Mesenchymal stem cell (in vitro differentiated cells and primary cell): ENCODE results near the gene TOR4A.

ENCODE experiments used
- DNase-seq: peaks from one replicate; pipeline ENCODE4 v3.0.0-alpha.2; 2013
- H2AFZ ChIP-seq: one replicate; pipeline ENCODE4 v1.6.1; 2013; ENCODE audit warnings: low read depth, mild to moderate bottlenecking, control low read depth, inconsistent platforms, low read length, moderate library complexity
- H2AK5ac ChIP-seq: 2 replicates; pipeline ENCODE4 v1.6.1; 2013; ENCODE audit warnings: low read length, moderate library complexity, mild to moderate bottlenecking, inconsistent platforms; ENCODE audit not compliant: severe bottlenecking
- H2BK120ac ChIP-seq: one replicate; pipeline ENCODE4 v1.6.1; 2013; ENCODE audit warnings: low read depth, mild to moderate bottlenecking, inconsistent platforms, low read length, moderate library complexity
- H2BK12ac ChIP-seq, 2 experiments: one replicate each; pipeline ENCODE4 v1.6.1; 2013; ENCODE audit warnings: inconsistent platforms in 2 of 2, low read length in 2 of 2, mild to moderate bottlenecking in 2 of 2, moderate library complexity in 2 of 2, control low read depth in 1 of 2
- H2BK15ac ChIP-seq: one replicate; pipeline ENCODE4 v1.6.1; 2013; ENCODE audit warnings: mild to moderate bottlenecking, low read depth, inconsistent platforms; ENCODE audit not compliant: poor library complexity, severe bottlenecking
- H2BK5ac ChIP-seq: 2 replicates; pipeline ENCODE4 v1.6.1; 2013; ENCODE audit warnings: low read depth, mild to moderate bottlenecking, low read length, control low read depth, inconsistent platforms; ENCODE audit not compliant: poor library complexity, severe bottlenecking
- H3K14ac ChIP-seq, 2 experiments: one replicate each; pipeline ENCODE4 v1.6.1; 2013; ENCODE audit warnings: inconsistent platforms in 2 of 2, low read length in 2 of 2, control low read depth in 1 of 2, mild to moderate bottlenecking in 1 of 2, moderate library complexity in 1 of 2
- H3K18ac ChIP-seq, 2 experiments: one replicate each; pipeline ENCODE4 v1.6.1; 2013; ENCODE audit warnings: inconsistent platforms in 2 of 2, low read length in 2 of 2, control low read depth in 1 of 2, low read depth in 1 of 2, mild to moderate bottlenecking in 1 of 2
- H3K23ac ChIP-seq, 2 experiments: one replicate each; pipeline ENCODE4 v1.6.1; 2013; ENCODE audit warnings: inconsistent platforms in 2 of 2, low read length in 2 of 2, mild to moderate bottlenecking in 2 of 2, moderate library complexity in 2 of 2, control low read depth in 1 of 2
- H3K27ac ChIP-seq: 2 replicates; pipeline ENCODE4 v1.5.1; 2013; ENCODE audit warnings: mild to moderate bottlenecking, moderate library complexity, low read length, control low read depth, inconsistent platforms; ENCODE audit not compliant: poor library complexity, severe bottlenecking
- H3K27me3 ChIP-seq, 2 experiments: 2 replicates each; pipeline versions ENCODE4 v1.6.1 to v1.7.0; 2013; ENCODE audit warnings: low read length in 2 of 2, mild to moderate bottlenecking in 2 of 2, moderate library complexity in 2 of 2, control low read depth in 1 of 2, inconsistent platforms in 1 of 2; ENCODE audit not compliant: control insufficient read depth in 1 of 2, insufficient read depth in 1 of 2
- H3K36me3 ChIP-seq, 2 experiments: 2 replicates each; pipeline versions ENCODE4 v1.6.1 to v1.7.0; 2013; ENCODE audit warnings: low read length in 2 of 2, control low read depth in 1 of 2, inconsistent platforms in 1 of 2, low read depth in 1 of 2, mild to moderate bottlenecking in 1 of 2; ENCODE audit not compliant: insufficient read depth in 2 of 2, control insufficient read depth in 1 of 2
- H3K4ac ChIP-seq, 2 experiments: one replicate each; pipeline ENCODE4 v1.6.1; 2013; ENCODE audit warnings: inconsistent platforms in 2 of 2, low read length in 2 of 2, mild to moderate bottlenecking in 2 of 2, moderate library complexity in 2 of 2, control low read depth in 1 of 2, low read depth in 1 of 2
- H3K4me1 ChIP-seq: 2 replicates; pipeline ENCODE4 v1.6.1; 2013; ENCODE audit warnings: low read depth, low read length, control low read depth; ENCODE audit not compliant: control insufficient read depth, insufficient read depth
- H3K4me2 ChIP-seq: 2 replicates; pipeline ENCODE4 v1.6.1; 2013; ENCODE audit warnings: low read length, mild to moderate bottlenecking, inconsistent platforms; ENCODE audit not compliant: poor library complexity, severe bottlenecking
- H3K4me3 ChIP-seq, 2 experiments: 2 replicates each; pipeline versions ENCODE4 v1.5.1 to v1.7.0; 2013; ENCODE audit warnings: low read length in 2 of 2, mild to moderate bottlenecking in 2 of 2, control low read depth in 1 of 2, low read depth in 1 of 2; ENCODE audit not compliant: insufficient read depth in 1 of 2
- H3K79me1 ChIP-seq: replicated peaks from 2 replicates; pipeline ENCODE4 v1.6.1; 2013; ENCODE audit warnings: mild to moderate bottlenecking, control low read depth, low read length, inconsistent platforms; ENCODE audit not compliant: poor library complexity, severe bottlenecking
- H3K9ac ChIP-seq: 2 replicates; pipeline ENCODE4 v1.7.0; 2013; ENCODE audit warnings: mild to moderate bottlenecking, low read length, moderate library complexity
- H3K9me3 ChIP-seq: 2 replicates; pipeline ENCODE4 v1.7.0; 2013; ENCODE audit warnings: mild to moderate bottlenecking, low read length; ENCODE audit not compliant: control insufficient read depth
- H4K8ac ChIP-seq: one replicate; pipeline ENCODE4 v1.6.1; 2013; ENCODE audit warnings: inconsistent platforms, mild to moderate bottlenecking, low read length, moderate library complexity
- H4K91ac ChIP-seq: one replicate; pipeline ENCODE4 v1.6.1; 2013; ENCODE audit warnings: mild to moderate bottlenecking, low read length, inconsistent platforms
- WGBS: methylation state at CpG from one replicate; pipeline ENCODE4 v1.1.7; 2013; ENCODE audit warnings: mixed read lengths; 5-methylcytosine and 5-hydroxymethylcytosine counted together

TOR4A gene

GRCh38 chr9:137243626-137244485, 33.7 kb upstream of the TOR4A start:
- Histone ChIP-seq H4K8ac (no peak overlapping the region), H3K36me3 (peaks cover 24 to 27% of the 10 kb centered on the region in 2 experiments), H3K27ac (no peak overlapping the region), H2BK12ac (peak overlapping the region in 1 of 2 experiments; percentile 29), H2BK120ac (no peak overlapping the region), H4K91ac (no peak overlapping the region), H2BK15ac (no peak overlapping the region), H2AFZ (no peak overlapping the region), H3K4me2 (no peak overlapping the region), H3K14ac (peak overlapping the region in 1 of 2 experiments; percentile 81), H3K18ac (peak overlapping the region in 1 of 2 experiments; percentile 64), H2BK5ac (no peak overlapping the region), H3K4me1 (peaks cover 41% of the 10 kb centered on the region), H3K79me1 (peaks cover 3% of the 10 kb centered on the region), H3K27me3 (peaks cover 0 to 12% of the 10 kb centered on the region in 2 experiments), H3K9me3 (no peaks in the 10 kb centered on the region), H3K4ac (no peak overlapping the region), H3K9ac (no peak overlapping the region), H3K23ac (peak overlapping the region in 1 of 2 experiments; percentile 94), H3K4me3 (no peak overlapping the region), H2AK5ac (no peak overlapping the region)
- peak; percentile 46 for DNase-seq
- 59% methylated on average over 15 of the region's 15 CpGs for WGBS

- DNase-seq, result peak; percentile 53
- H3K18ac ChIP-seq, result no peak overlapping the region
- peaks cover 37% of the 10 kb centered on the region for H3K4me1 ChIP-seq
- no peaks in the 10 kb centered on the region for H3K79me1 ChIP-seq
- no peak overlapping the region for H3K9ac ChIP-seq
- no peak overlapping the region for H2BK5ac ChIP-seq
- peak overlapping the region; percentile 61 for H4K91ac ChIP-seq
- H3K36me3 ChIP-seq, result peaks cover 24 to 27% of the 10 kb centered on the region in 2 experiments
- WGBS, result 67% methylated on average over 36 of the region's 36 CpGs
- H3K4ac ChIP-seq, result no peak overlapping the region
- H3K4me3 ChIP-seq, result no peak overlapping the region
- no peak overlapping the region for H3K27ac ChIP-seq
- H2AFZ ChIP-seq, result no peak overlapping the region
- H3K27me3 ChIP-seq, result peaks cover 0 to 17% of the 10 kb centered on the region in 2 experiments
- H3K14ac ChIP-seq, result no peak overlapping the region
- H3K9me3 ChIP-seq, result no peaks in the 10 kb centered on the region
- H2BK15ac ChIP-seq, result no peak overlapping the region
- H3K4me2 ChIP-seq, result no peak overlapping the region
- no peak overlapping the region for H2BK12ac ChIP-seq
- no peak overlapping the region for H4K8ac ChIP-seq
- H2AK5ac ChIP-seq, result no peak overlapping the region
- H2BK120ac ChIP-seq, result no peak overlapping the region
- H3K23ac ChIP-seq, result peak overlapping the region in 1 of 2 experiments; percentile 14
Observed at GRCh38 chr9:137244486-137245449, 32.8 kb upstream of the TOR4A start.

- no peak overlapping the region for H4K8ac ChIP-seq
- no peak overlapping the region for H3K18ac ChIP-seq
- no peak overlapping the region for H3K4me2 ChIP-seq
- no peak overlapping the region for H3K9ac ChIP-seq
- peaks cover 24 to 27% of the 10 kb centered on the region in 2 experiments for H3K36me3 ChIP-seq
- H2AFZ ChIP-seq, result no peak overlapping the region
- H3K23ac ChIP-seq, result peak overlapping the region in 1 of 2 experiments; percentile 14
- H4K91ac ChIP-seq, result no peak overlapping the region
- WGBS, result 92% methylated on average over 25 of the region's 25 CpGs
- no peak overlapping the region for H3K4ac ChIP-seq
- no peak for DNase-seq
- H3K27ac ChIP-seq, result no peak overlapping the region
- peaks cover 40% of the 10 kb centered on the region for H3K4me1 ChIP-seq
- H3K27me3 ChIP-seq, result peaks cover 0 to 17% of the 10 kb centered on the region in 2 experiments
- H2BK5ac ChIP-seq, result no peak overlapping the region
- H3K14ac ChIP-seq, result no peak overlapping the region
- no peak overlapping the region for H2BK12ac ChIP-seq
- H3K9me3 ChIP-seq, result no peaks in the 10 kb centered on the region
- H2BK15ac ChIP-seq, result no peak overlapping the region
- H3K79me1 ChIP-seq, result no peaks in the 10 kb centered on the region
- no peak overlapping the region for H2AK5ac ChIP-seq
- no peak overlapping the region for H3K4me3 ChIP-seq
- no peak overlapping the region for H2BK120ac ChIP-seq
Observed at GRCh38 chr9:137245450-137246421, 31.8 kb upstream of the TOR4A start.
